ENCODE data around the gene EBLN1.

The EBLN1 gene

DNA sequence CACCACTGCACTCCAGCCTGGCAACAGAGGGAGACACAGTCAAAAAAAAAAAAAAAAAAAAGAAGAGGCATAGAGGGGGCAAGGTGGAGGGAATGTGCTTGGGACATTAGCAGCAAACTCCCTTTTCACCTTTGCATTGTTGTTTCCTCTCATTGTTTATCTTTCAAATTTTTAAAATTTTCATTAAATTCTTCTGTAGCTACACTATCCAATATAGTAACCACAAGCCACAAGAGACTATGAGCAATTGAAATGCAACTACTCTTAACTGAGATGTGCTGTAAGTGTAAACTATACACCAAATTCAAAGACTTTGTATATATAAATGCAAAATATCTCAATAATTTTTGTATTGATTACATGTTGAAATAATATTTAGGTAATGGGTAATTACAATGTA lies 43.4 kb downstream of the EBLN1 start:
- H3K36me3 ChIP-seq (replicated peaks; ENCODE audit: insufficient read depth, low read length) = no peaks in the 10 kb centered on the region
- H3K9me2 ChIP-seq (replicated peaks; ENCODE audit: insufficient read depth, low read length) = no peaks in the 10 kb centered on the region
- H4K20me1 ChIP-seq (ENCODE audit: insufficient read depth, low read length) = no peaks in the 10 kb centered on the region
- H3K79me2 ChIP-seq (ENCODE audit: low read length) = no peaks in the 10 kb centered on the region
- TF ChIP-seq EZH2 (optimal IDR thresholded peaks at IDR 0.05; ENCODE audit: low read depth, low read length) = no peak
- TF ChIP-seq CTCF (IDR thresholded peaks at IDR 0.05; ENCODE audit: low read length) = no peak
- TF ChIP-seq EZH2phosphoT487 (IDR thresholded peaks at IDR 0.05; ENCODE audit: low read length) = no peak
- no peak overlapping the region for H3K4me3 ChIP-seq (ENCODE audit: low read length)
- no peaks in the 10 kb centered on the region for H3K27me3 ChIP-seq (replicated peaks; ENCODE audit: insufficient read depth, low read length)
- H3K4me2 ChIP-seq (ENCODE audit: low read depth, low read length) = no peak overlapping the region
- no peaks in the 10 kb centered on the region for H3K4me1 ChIP-seq (ENCODE audit: low read length)
- no peak overlapping the region for H2AFZ ChIP-seq (ENCODE audit: low read length)
- no peak overlapping the region for H3K27ac ChIP-seq (ENCODE audit: low read length)
- H3F3A ChIP-seq (ENCODE audit: insufficient read depth, low read length) = no peaks in the 10 kb centered on the region
- DNase-seq = no peak
- H3K9me3 ChIP-seq (replicated peaks; ENCODE audit: insufficient read depth, low read length) = no peaks in the 10 kb centered on the region
- H3K9ac ChIP-seq (ENCODE audit: low read length) = no peak overlapping the region

DNA sequence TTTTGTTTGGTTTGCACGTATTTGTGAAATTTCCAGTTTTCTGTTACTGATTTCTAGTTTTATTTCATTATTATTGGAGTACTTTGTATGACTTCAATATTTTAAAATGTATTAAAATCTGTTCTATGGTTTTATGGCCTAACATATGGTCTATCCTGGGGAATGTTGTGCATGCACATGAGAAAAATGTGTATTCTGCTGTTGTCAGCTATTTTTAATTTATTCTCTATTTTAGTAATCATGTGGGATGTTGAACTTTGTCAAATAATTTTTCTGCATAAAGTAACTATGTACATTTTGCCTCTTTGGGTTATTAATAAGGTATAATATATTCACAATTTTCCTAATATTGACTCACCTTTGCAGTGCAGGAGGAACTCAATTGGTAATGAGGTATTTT lies 46.7 kb downstream of the EBLN1 start:
- no peaks in the 10 kb centered on the region for H3F3A ChIP-seq (ENCODE audit: insufficient read depth, low read length)
- no peak for DNase-seq
- H3K9ac ChIP-seq (ENCODE audit: low read length) = no peak overlapping the region
- H3K36me3 ChIP-seq (replicated peaks; ENCODE audit: insufficient read depth, low read length) = no peaks in the 10 kb centered on the region
- no peaks in the 10 kb centered on the region for H4K20me1 ChIP-seq (ENCODE audit: insufficient read depth, low read length)
- H3K27me3 ChIP-seq (replicated peaks; ENCODE audit: insufficient read depth, low read length) = no peaks in the 10 kb centered on the region
- no peaks in the 10 kb centered on the region for H3K4me1 ChIP-seq (ENCODE audit: low read length)
- H3K9me3 ChIP-seq (replicated peaks; ENCODE audit: insufficient read depth, low read length) = no peaks in the 10 kb centered on the region
- TF ChIP-seq EZH2 (optimal IDR thresholded peaks at IDR 0.05; ENCODE audit: low read depth, low read length) = no peak
- TF ChIP-seq CTCF (IDR thresholded peaks at IDR 0.05; ENCODE audit: low read length) = no peak
- no peak for TF ChIP-seq EZH2phosphoT487 (IDR thresholded peaks at IDR 0.05; ENCODE audit: low read length)
- no peaks in the 10 kb centered on the region for H3K79me2 ChIP-seq (ENCODE audit: low read length)
- H3K27ac ChIP-seq (ENCODE audit: low read length) = no peak overlapping the region
- H3K9me2 ChIP-seq (replicated peaks; ENCODE audit: insufficient read depth, low read length) = no peaks in the 10 kb centered on the region
- H2AFZ ChIP-seq (ENCODE audit: low read length) = no peak overlapping the region
- no peak overlapping the region for H3K4me3 ChIP-seq (ENCODE audit: low read length)
- H3K4me2 ChIP-seq (ENCODE audit: low read depth, low read length) = no peak overlapping the region

GRCh38 chr10:22170582-22170981 lies 47.2 kb downstream of the EBLN1 start:
- no peaks in the 10 kb centered on the region for H3K79me2 ChIP-seq (ENCODE audit: low read length)
- H3K36me3 ChIP-seq (replicated peaks; ENCODE audit: insufficient read depth, low read length) = no peaks in the 10 kb centered on the region
- no peaks in the 10 kb centered on the region for H3K4me1 ChIP-seq (ENCODE audit: low read length)
- no peaks in the 10 kb centered on the region for H3F3A ChIP-seq (ENCODE audit: insufficient read depth, low read length)
- no peaks in the 10 kb centered on the region for H3K9me3 ChIP-seq (replicated peaks; ENCODE audit: insufficient read depth, low read length)
- no peak overlapping the region for H3K9ac ChIP-seq (ENCODE audit: low read length)
- no peak for DNase-seq
- TF ChIP-seq CTCF (IDR thresholded peaks at IDR 0.05; ENCODE audit: low read length) (no peak), EZH2phosphoT487 (IDR thresholded peaks at IDR 0.05; ENCODE audit: low read length) (no peak), EZH2 (optimal IDR thresholded peaks at IDR 0.05; ENCODE audit: low read depth, low read length) (no peak)
- no peak overlapping the region for H3K4me2 ChIP-seq (ENCODE audit: low read depth, low read length)
- H3K27ac ChIP-seq (ENCODE audit: low read length) = no peak overlapping the region
- no peaks in the 10 kb centered on the region for H4K20me1 ChIP-seq (ENCODE audit: insufficient read depth, low read length)
- no peak overlapping the region for H2AFZ ChIP-seq (ENCODE audit: low read length)
- H3K9me2 ChIP-seq (replicated peaks; ENCODE audit: insufficient read depth, low read length) = no peaks in the 10 kb centered on the region
- no peak overlapping the region for H3K4me3 ChIP-seq (ENCODE audit: low read length)
- no peaks in the 10 kb centered on the region for H3K27me3 ChIP-seq (replicated peaks; ENCODE audit: insufficient read depth, low read length)
